ENCODE data around the gene GATA3. TPM values are rescaled to one million over a fixed set of nuclear protein-coding genes. Genes with fewer than 3 reads are reported as not detected.

Gene GATA3
- total RNA-seq, 1 donor from 2014 or later: 17.6 TPM

- H3K9ac ChIP-seq (ENCODE audit: low read length): no peak overlapping the region
- no peaks in the 10 kb centered on the region for H3K9me3 ChIP-seq (ENCODE audit: insufficient read depth, low read depth, low read length)
- TF ChIP-seq EZH2 (IDR thresholded peaks at IDR 0.05; ENCODE audit: insufficient read depth, low read length): peak; percentile 4
- TF ChIP-seq CTCF (IDR thresholded peaks at IDR 0.05; ENCODE audit: insufficient read depth, low read depth, low read length): no peak
- Mint-ChIP-seq H3K27ac (ENCODE audit: unreplicated experiment) (no peak overlapping the region), H3K9me3 (ENCODE audit: unreplicated experiment) (peaks cover 12% of the 10 kb centered on the region), H3K4me3 (ENCODE audit: unreplicated experiment) (no peak overlapping the region), H3K27me3 (ENCODE audit: low read depth, unreplicated experiment) (peaks cover 93% of the 10 kb centered on the region), H3K4me1 (ENCODE audit: low read depth, unreplicated experiment) (peaks cover 2% of the 10 kb centered on the region), H3K36me3 (ENCODE audit: low read depth, unreplicated experiment) (no peaks in the 10 kb centered on the region)
- peaks cover 18% of the 10 kb centered on the region for H4K20me1 ChIP-seq (ENCODE audit: insufficient read depth, low read length)
- H3K27me3 ChIP-seq (ENCODE audit: insufficient read depth, low read length): peaks cover 98% of the 10 kb centered on the region
- DNase-seq (ENCODE audit: low read depth) (no peak), FAIRE-seq (no peak)
- H3K36me3 ChIP-seq (ENCODE audit: insufficient read depth, low read length): no peaks in the 10 kb centered on the region
- H3K79me2 ChIP-seq (ENCODE audit: insufficient read depth, low read length): no peaks in the 10 kb centered on the region
- H3K4me1 ChIP-seq (ENCODE audit: insufficient read depth, low read length): no peaks in the 10 kb centered on the region
- H3K4me3 ChIP-seq (ENCODE audit: insufficient read depth, low read depth, low read length): no peak overlapping the region
- H3K27ac ChIP-seq (ENCODE audit: low read depth, low read length): no peak overlapping the region
- H2AFZ ChIP-seq (ENCODE audit: low read depth, low read length): no peak overlapping the region
- no peak overlapping the region for H3K4me2 ChIP-seq (ENCODE audit: low read length)
Observed at GRCh38 chr10:8043569-8044306, 10.8 kb upstream of the GATA3 start.

- Mint-ChIP-seq H3K9me3 (ENCODE audit: unreplicated experiment) (peaks cover 10% of the 10 kb centered on the region), H3K4me3 (ENCODE audit: unreplicated experiment) (no peak overlapping the region)
Observed at GRCh38 chr10:8044331-8044907, 10.1 kb upstream of the GATA3 start.

More at GRCh38 chr10:8044331-8044907, 10.1 kb upstream of the GATA3 start:
- Histone ChIP-seq H3K4me3 (ENCODE audit: insufficient read depth, low read depth, low read length) (no peak overlapping the region), H3K79me2 (ENCODE audit: insufficient read depth, low read length) (no peaks in the 10 kb centered on the region), H2AFZ (ENCODE audit: low read depth, low read length) (no peak overlapping the region), H3K4me2 (ENCODE audit: low read length) (peak overlapping the region; percentile 76), H3K36me3 (ENCODE audit: insufficient read depth, low read length) (no peaks in the 10 kb centered on the region), H3K27me3 (ENCODE audit: insufficient read depth, low read length) (peaks cover 97% of the 10 kb centered on the region), H3K4me1 (ENCODE audit: insufficient read depth, low read length) (peaks cover under 1% of the 10 kb centered on the region), H3K9ac (ENCODE audit: low read length) (no peak overlapping the region), H3K9me3 (ENCODE audit: insufficient read depth, low read depth, low read length) (no peaks in the 10 kb centered on the region), H4K20me1 (ENCODE audit: insufficient read depth, low read length) (peaks cover 18% of the 10 kb centered on the region), H3K27ac (ENCODE audit: low read depth, low read length) (no peak overlapping the region)
- Mint-ChIP-seq H3K27me3 (ENCODE audit: low read depth, unreplicated experiment) (peaks cover 92% of the 10 kb centered on the region), H3K36me3 (ENCODE audit: low read depth, unreplicated experiment) (no peaks in the 10 kb centered on the region), H3K4me1 (ENCODE audit: low read depth, unreplicated experiment) (peaks cover 2% of the 10 kb centered on the region), H3K27ac (ENCODE audit: unreplicated experiment) (no peak overlapping the region)
- DNase-seq (ENCODE audit: low read depth) (no peak), FAIRE-seq (no peak)
- no peak for TF ChIP-seq CTCF (IDR thresholded peaks at IDR 0.05; ENCODE audit: insufficient read depth, low read depth, low read length)
- peak; percentile 26 for TF ChIP-seq EZH2 (IDR thresholded peaks at IDR 0.05; ENCODE audit: insufficient read depth, low read length)
